Activated T-cell treated with anti-CD3 and anti-CD28 coated beads for 4 hours (primary cell): ENCODE results near the gene ADGRG3.
A peak's percentile ranks its signal among the peaks of the same experiment; 100 is the strongest.

ENCODE experiments used
- DNase-seq: peaks from one replicate; pipeline ENCODE4 v3.0.0-alpha.2; 2020

Gene ADGRG3

GRCh38 chr16:57646388-57647039 lies 21.6 kb upstream of the ADGRG3 start:
- no peak for DNase-seq

- DNase-seq: no peak
These were observed 20.8 kb upstream of the ADGRG3 start for GRCh38 chr16:57647136-57647875.

GRCh38 chr16:57648125-57648524 lies 20.0 kb upstream of the ADGRG3 start:
- DNase-seq: no peak

- DNase-seq: peak; percentile 75
These were observed 19.3 kb upstream of the ADGRG3 start for GRCh38 chr16:57648581-57649442.

GRCh38 chr16:57649443-57649751 lies 18.7 kb upstream of the ADGRG3 start:
- no peak for DNase-seq

- DNase-seq: no peak
These were observed 18.3 kb upstream of the ADGRG3 start for GRCh38 chr16:57649846-57650245.

GRCh38 chr16:57651344-57652333 lies 16.5 kb upstream of the ADGRG3 start:
- no peak for DNase-seq

GRCh38 chr16:57652695-57653471 lies 15.2 kb upstream of the ADGRG3 start:
- DNase-seq: no peak

GRCh38 chr16:57653936-57654335 lies 14.2 kb upstream of the ADGRG3 start:
- no peak for DNase-seq

- DNase-seq: no peak
These were observed 11.7 kb upstream of the ADGRG3 start for GRCh38 chr16:57656342-57656955.

GRCh38 chr16:57657228-57657627 lies 10.9 kb upstream of the ADGRG3 start:
- DNase-seq: no peak

- DNase-seq: no peak
These were observed 9.8 kb upstream of the ADGRG3 start for GRCh38 chr16:57658130-57658877.

GRCh38 chr16:57658878-57659674 lies 9.0 kb upstream of the ADGRG3 start:
- no peak for DNase-seq

GRCh38 chr16:57660715-57661463 lies 7.2 kb upstream of the ADGRG3 start:
- DNase-seq: no peak

- DNase-seq: no peak
These were observed 6.6 kb upstream of the ADGRG3 start for GRCh38 chr16:57661510-57661909.

GRCh38 chr16:57661936-57662906 lies 5.9 kb upstream of the ADGRG3 start:
- no peak for DNase-seq

GRCh38 chr16:57663436-57663835 lies 4.7 kb upstream of the ADGRG3 start:
- no peak for DNase-seq
